NK-92 (cell line): ENCODE data around the gene BCAS3.

Source experiments
- DNase-seq: peaks from one replicate; lab custom pipeline; 2025; ENCODE audit not compliant: unreplicated experiment; lab: John Stamatoyannopoulos, UW

The BCAS3 gene

GRCh38 chr17:61117983-61118382 is 440.3 kb downstream of the BCAS3 start:
- DNase-seq: no peak

DNA sequence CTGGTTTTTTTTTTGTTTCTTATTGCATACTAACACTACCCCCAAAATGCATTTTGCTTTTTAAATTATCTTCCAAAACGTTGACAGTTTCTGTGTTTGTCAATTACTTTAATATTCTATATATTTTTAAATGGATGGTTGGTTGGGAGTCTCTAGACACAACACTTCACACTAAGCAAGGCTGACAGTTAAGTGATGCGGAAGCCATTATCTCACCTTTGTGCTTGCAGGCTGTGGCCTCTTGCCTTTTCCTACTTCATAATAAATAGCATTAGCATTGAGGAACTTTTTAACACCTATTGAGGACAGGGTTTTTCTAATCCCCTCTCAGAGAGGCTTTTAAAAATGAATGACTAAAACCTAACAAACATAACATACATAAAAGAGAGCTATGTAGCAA is 441.2 kb downstream of the BCAS3 start:
- DNase-seq: no peak

- DNase-seq: no peak
Observed at GRCh38 chr17:61122326-61122913, 444.8 kb downstream of the BCAS3 start.

DNA sequence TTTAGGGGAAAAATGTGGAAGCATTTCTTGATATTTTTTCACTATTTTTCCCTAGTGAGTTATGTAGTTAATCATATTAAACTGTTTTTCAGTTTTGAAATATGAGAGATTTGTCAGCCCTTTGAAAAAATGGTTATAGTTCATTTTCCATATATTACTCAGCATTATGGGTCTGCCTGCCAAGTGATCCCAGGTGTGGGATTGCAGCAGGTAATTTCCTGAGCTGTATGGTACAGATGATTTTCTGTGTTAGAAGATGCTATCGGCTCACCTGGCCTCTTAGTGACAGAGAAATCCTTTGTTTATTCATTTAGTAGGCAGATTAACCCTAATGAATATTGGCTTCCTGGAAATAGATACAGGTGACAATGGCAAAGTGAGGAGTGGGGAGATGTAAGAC is 446.9 kb downstream of the BCAS3 start:
- no peak for DNase-seq

- DNase-seq: no peak
Observed at GRCh38 chr17:61126473-61127249, 449.0 kb downstream of the BCAS3 start.

- no peak for DNase-seq
Observed at GRCh38 chr17:61127960-61128359, 450.3 kb downstream of the BCAS3 start.

DNA sequence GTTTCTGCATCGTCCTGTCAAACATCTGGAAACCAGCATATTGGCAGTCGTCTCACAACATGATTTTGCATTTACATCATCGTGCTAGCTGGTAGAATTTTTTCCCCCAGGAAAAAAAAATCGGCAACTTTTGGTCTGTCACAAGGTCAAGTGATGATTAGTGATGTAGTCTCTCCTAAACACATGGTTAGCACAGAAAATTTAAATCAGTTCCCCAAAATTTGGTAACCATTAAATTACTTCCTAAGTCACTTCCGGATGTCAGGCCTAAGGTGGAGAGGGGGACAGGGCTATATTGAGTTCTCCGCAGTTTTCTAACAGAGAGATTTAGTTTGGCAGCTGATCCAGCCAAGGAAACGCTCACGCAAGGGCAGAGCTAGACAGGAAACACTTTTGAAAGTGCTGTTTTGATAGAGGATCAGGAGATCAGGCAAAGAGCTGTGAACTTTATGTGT is 451.0 kb downstream of the BCAS3 start:
- no peak for DNase-seq

- DNase-seq: no peak
Observed at GRCh38 chr17:61129267-61130254, 451.9 kb downstream of the BCAS3 start.

- no peak for DNase-seq
Observed at GRCh38 chr17:61130330-61130729, 452.7 kb downstream of the BCAS3 start.

DNA sequence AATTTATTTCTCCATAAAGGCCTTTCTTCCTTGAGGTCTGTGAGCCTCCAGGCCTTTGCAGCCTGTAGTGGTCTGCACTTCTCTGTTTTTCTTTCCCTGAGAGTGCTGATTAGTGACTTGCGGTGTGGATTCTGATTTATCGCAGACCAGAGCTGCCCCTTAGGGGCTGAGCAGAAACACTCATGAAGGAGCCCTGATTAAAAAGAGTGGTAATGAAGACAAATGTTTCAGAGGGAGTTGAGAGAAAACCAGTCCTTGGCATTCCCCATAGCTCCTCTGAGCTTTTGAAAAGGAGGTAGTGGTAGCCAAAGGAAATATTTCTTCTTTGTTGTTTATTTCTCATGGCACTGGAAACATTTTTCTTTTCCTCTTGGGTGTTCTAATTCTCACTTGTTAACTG is 453.9 kb downstream of the BCAS3 start:
- no peak for DNase-seq

DNA sequence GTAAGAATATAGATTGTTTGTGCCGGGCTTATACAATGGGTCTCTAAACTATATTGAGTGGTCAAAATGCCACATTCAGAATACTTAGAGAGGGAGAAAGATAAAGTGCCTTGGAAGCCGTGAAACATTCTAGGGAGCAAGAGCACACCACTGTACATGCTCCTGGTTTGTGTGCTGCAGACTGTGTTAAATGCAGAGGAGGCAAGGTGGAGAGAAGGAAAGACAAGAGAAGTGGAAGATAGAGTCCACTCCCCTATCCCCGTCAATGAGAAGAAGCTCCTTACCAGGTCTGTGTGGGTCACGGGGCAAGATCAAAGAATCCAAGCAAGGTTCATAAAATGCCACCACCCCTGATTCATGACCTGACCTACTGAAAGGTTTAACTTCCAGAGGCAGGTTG is 454.9 kb downstream of the BCAS3 start:
- DNase-seq: no peak

DNA sequence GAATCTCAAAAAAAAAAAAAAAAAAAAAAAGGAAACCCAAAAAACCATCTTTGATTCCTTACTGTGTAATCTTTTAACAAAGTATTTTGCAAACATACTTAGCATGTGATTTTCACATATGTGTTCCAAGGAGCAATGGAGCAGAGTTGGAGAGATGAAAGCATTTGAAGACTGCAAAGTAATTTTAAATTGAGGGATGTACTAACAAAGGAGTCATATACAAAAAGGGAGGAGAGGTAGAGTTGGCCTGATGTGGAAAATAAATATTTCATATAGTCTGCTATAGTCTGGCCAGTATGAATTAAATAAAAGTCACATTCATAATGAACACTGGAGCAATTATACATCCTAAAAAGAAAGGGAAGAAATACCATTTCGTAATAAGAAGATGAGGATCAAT is 456.2 kb downstream of the BCAS3 start:
- no peak for DNase-seq

DNA sequence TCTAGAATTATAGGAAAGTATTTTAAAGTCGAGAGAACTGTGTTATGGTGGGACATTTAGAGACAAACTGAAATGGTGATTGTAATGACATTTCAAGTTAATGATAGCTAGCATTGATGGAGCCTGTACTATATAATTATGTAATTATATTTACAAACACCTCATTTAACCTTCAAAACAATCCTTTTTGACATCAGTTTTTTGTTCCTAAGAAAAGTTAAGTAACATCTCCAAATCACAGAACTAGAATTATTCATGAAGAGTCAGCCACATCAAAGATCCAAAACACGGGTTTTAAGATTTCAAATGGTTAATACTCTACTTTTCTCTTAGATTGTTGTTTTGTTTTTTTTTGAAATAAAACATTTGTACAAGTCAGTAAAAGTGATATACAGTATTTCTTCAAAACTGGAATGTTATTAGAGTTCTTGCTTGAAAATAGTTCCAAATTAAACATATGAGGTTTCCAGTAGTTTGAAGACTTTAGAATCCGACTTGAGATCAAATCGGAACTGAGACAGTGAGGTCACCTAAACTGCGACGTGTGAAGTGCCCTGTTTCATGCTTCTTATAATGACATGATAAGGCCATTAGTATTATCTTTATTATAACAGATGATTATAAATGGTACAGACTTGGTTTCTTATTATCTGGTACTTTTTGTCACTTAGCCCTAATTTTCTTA is 457.0 kb downstream of the BCAS3 start:
- no peak for DNase-seq

DNA sequence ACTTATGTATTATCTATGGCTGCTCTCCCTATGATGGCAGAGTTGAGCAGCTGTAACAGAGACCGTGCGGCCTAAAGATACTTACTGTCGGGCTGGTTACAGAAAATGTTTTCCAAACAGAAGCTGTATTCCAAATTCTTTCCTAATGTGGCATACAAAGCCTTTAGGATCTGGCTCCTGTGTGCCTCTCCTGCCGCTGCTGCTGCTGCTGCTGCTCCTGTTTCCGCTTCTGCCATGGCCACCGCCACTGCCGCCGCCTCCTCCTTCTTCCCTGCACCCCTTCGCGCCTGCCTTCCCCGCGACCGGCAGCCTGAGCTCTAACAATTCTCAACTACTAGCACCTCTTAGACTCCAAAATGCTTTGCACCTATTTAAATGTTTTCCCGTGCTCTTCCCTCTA is 458.1 kb downstream of the BCAS3 start:
- no peak for DNase-seq

DNA sequence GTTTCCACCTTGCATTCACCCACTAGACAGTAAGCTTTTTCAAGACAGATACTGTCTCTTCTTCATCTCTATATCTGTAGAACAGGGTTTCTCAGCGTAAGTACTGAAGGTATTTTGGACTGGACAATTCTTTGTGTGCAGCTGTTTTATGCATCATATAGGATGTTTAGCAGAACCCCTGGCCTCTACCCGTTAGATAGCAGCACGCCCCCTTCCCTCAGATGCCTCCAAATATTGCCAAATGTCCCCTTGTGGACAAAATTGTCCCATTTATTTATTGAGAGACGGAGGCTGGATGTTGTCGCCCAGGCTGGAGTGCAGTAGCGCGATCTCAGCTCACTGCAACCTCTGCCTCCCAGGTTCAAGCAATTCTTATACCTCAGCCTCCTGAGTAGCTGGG is 458.6 kb downstream of the BCAS3 start:
- DNase-seq: no peak

GRCh38 chr17:61139219-61139618 is 461.6 kb downstream of the BCAS3 start:
- DNase-seq: no peak

GRCh38 chr17:61140081-61140786 is 462.6 kb downstream of the BCAS3 start:
- DNase-seq: no peak

GRCh38 chr17:61143026-61143425 is 465.4 kb downstream of the BCAS3 start:
- DNase-seq: no peak

- no peak for DNase-seq
Observed at GRCh38 chr17:61144137-61144536, 466.5 kb downstream of the BCAS3 start.
